Lower leg skin (tissue), 3 donors: ENCODE results near the gene VGF.

Source experiments
- POLR2A ChIP-seq, 2 donors: fragments of 450-650 bp; IDR thresholded peaks; one replicate each; pipeline ENCODE4 v1.6.1; 2016 to 2017; ENCODE audit warnings: antibody characterized with exemption in 2 of 2, mild to moderate bottlenecking in 1 of 2, moderate library complexity in 1 of 2
- TF ChIP-seq, protein P1 (sequence below), 3 donors: fragments of 450-650 bp; IDR thresholded peaks; one replicate each; pipeline ENCODE4 v1.5.1; 2016; ENCODE audit warnings: antibody characterized with exemption in 3 of 3, mild to moderate bottlenecking in 3 of 3, moderate library complexity in 2 of 3

DNA sequence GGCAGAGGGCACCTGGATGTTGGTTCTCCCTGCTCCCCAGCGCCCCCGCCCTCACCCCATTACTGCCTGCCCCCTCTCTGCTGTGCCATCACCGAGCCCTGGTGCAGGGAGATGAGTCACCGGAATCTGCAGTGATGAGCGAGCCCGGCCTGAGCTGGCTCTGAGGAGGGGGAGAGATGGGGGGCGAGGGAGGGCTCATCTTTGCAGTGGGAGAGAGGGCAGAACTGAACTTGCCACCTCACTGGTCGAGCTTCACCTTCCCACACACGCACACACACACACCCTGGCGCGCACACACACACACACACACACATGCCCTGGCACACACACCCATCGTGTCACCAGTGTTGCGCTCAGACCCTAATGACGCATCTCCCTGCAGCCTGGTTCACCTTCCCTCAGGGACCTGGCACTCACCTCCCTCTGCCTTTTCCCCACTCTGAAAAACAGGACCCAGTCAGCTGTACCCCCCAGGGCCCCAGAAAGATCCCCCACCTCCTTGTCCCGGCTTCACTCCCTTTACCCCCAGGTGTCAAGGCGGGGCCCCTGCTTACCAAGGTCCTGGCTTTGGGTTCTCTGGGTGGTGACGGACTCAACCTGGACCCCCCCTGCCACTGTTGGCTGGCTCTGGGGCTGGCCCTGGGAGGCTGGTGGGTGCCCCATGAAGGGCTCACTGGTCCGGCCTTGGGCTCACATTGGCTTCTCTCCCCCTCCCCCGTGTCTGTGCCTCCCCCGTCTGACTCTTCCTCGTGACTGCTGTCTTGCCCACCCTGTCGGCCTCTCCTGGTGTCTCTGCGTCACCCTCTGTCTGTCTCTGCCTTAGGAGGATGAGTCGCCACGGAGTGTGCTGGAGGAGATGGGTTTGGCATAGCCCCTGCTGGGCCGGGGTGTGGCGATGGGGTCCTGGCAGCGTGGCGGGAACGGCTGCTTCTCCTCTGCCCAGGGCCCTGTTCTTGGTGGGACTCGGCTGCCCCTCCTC is 5.4 kb downstream of the VGF start:
- TF ChIP-seq POLR2A (IDR thresholded peaks at IDR 0.05), result no peak
- TF ChIP-seq, protein P1, sequence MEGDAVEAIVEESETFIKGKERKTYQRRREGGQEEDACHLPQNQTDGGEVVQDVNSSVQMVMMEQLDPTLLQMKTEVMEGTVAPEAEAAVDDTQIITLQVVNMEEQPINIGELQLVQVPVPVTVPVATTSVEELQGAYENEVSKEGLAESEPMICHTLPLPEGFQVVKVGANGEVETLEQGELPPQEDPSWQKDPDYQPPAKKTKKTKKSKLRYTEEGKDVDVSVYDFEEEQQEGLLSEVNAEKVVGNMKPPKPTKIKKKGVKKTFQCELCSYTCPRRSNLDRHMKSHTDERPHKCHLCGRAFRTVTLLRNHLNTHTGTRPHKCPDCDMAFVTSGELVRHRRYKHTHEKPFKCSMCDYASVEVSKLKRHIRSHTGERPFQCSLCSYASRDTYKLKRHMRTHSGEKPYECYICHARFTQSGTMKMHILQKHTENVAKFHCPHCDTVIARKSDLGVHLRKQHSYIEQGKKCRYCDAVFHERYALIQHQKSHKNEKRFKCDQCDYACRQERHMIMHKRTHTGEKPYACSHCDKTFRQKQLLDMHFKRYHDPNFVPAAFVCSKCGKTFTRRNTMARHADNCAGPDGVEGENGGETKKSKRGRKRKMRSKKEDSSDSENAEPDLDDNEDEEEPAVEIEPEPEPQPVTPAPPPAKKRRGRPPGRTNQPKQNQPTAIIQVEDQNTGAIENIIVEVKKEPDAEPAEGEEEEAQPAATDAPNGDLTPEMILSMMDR (IDR thresholded peaks at IDR 0.05), result no peak
